Glutamatergic neuron (in vitro differentiated cells): ENCODE results near the gene NEK8. TPM values are rescaled to one million over a fixed set of nuclear protein-coding genes. Genes with fewer than 3 reads are reported as not detected.

Source experiments
- DNase-seq: peaks from one replicate; pipeline ENCODE4 v3.0.0; 2022
- H3K27ac Mint-ChIP-seq: one replicate; pipeline ENCODE4 v1.8.0; 2020; ENCODE audit warnings: mild to moderate bottlenecking, mixed read lengths, inconsistent platforms; ENCODE audit not compliant: unreplicated experiment
- H3K27me3 Mint-ChIP-seq: one replicate; pipeline ENCODE4 v1.8.0; 2020; ENCODE audit warnings: mild to moderate bottlenecking, moderate library complexity, mixed read lengths, inconsistent platforms; ENCODE audit not compliant: unreplicated experiment
- H3K36me3 Mint-ChIP-seq: one replicate; pipeline ENCODE4 v1.8.0; 2020; ENCODE audit warnings: mild to moderate bottlenecking, mixed read lengths, inconsistent platforms; ENCODE audit not compliant: unreplicated experiment
- H3K4me1 Mint-ChIP-seq: one replicate; pipeline ENCODE4 v1.8.0; 2020; ENCODE audit warnings: mild to moderate bottlenecking, low read depth, mixed read lengths, inconsistent platforms; ENCODE audit not compliant: unreplicated experiment
- H3K4me3 Mint-ChIP-seq: one replicate; pipeline ENCODE4 v1.8.0; 2020; ENCODE audit warnings: mild to moderate bottlenecking, mixed read lengths, inconsistent platforms; ENCODE audit not compliant: unreplicated experiment
- H3K9me3 Mint-ChIP-seq: one replicate; pipeline ENCODE4 v1.8.0; 2020; ENCODE audit warnings: mild to moderate bottlenecking, moderate library complexity, mixed read lengths, inconsistent platforms; ENCODE audit not compliant: unreplicated experiment
- CTCF ChIP-seq: fragments of 200-600 bp; sonication (generic); IDR thresholded peaks from one replicate; pipeline ENCODE4 v1.5.0; 2021; ENCODE audit not compliant: partially characterized antibody, unreplicated experiment
- total RNA-seq: library from RNA; stranded (reverse); fragmentation: NEBNext Ultra II Directional; extraction: Animal tissue kit (Norgen Biotek cat#: 25700); gene quantifications from one replicate; pipeline ENCODE4 v1.2.1, GENCODE V29; 2021; ENCODE audit not compliant: unreplicated experiment

NEK8 gene
- total RNA-seq, 1 donor from 2014 or later, result 5.9 TPM

GRCh38 chr17:28737316-28737715, 8.7 kb downstream of the NEK8 start:
- H3K4me3 Mint-ChIP-seq, result no peak overlapping the region

GRCh38 chr17:28737770-28738679, 9.4 kb downstream of the NEK8 start:
- Mint-ChIP-seq H3K9me3 (peaks cover 10% of the 10 kb centered on the region), H3K36me3 (peaks cover 4% of the 10 kb centered on the region), H3K27me3 (peaks cover 3% of the 10 kb centered on the region), H3K4me3 (no peak overlapping the region), H3K27ac (no peak overlapping the region), H3K4me1 (peaks cover 11% of the 10 kb centered on the region)
- TF ChIP-seq CTCF, result no peak
- no peak for DNase-seq

More at GRCh38 chr17:28737316-28737715, 8.7 kb downstream of the NEK8 start:
- H3K27me3 Mint-ChIP-seq, result peaks cover 2% of the 10 kb centered on the region
- H3K27ac Mint-ChIP-seq, result no peak overlapping the region
- TF ChIP-seq CTCF, result no peak
- H3K36me3 Mint-ChIP-seq, result peaks cover 4% of the 10 kb centered on the region
- peaks cover 7% of the 10 kb centered on the region for H3K9me3 Mint-ChIP-seq
- H3K4me1 Mint-ChIP-seq, result peaks cover 11% of the 10 kb centered on the region
- DNase-seq, result no peak

DNA sequence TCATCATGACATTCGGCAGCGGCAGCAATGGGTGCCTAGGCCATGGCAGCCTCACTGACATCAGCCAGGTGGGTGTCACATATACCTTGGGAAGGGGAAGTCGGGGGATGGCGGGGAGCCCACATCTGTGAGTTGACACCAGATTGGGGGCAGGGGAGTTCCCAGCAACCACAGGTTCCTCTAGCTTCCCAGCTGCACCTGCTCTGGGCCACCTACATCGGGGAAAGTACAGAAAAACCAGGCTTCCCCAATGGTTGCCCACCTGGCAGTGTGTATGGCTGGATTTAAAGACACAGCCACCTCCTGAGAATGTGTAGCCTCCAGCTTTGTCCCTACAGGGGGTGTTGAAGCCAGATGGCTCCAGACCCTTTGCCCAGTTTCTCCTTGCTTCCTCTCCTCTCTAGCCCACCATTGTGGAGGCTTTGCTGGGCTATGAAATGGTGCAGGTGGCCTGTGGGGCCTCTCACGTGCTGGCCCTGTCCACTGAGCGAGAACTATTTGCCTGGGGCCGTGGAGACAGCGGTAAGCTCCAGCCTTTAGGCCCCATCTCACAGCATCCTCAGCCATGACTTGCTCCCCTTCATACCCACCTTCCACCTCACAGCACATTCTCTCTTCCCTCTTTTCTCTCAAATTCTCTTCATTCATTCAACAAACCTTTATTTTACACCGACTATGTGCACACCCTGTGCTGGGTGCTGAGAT, 10.2 kb downstream of the NEK8 start:
- H3K27ac Mint-ChIP-seq, result peak overlapping the region; percentile 29
- peak overlapping the region; percentile 28 for H3K4me3 Mint-ChIP-seq
- peaks cover 11% of the 10 kb centered on the region for H3K4me1 Mint-ChIP-seq
- peaks cover 12% of the 10 kb centered on the region for H3K9me3 Mint-ChIP-seq
- peaks cover 4% of the 10 kb centered on the region for H3K36me3 Mint-ChIP-seq
- no peak for DNase-seq
- peaks cover 5% of the 10 kb centered on the region for H3K27me3 Mint-ChIP-seq
- no peak for TF ChIP-seq CTCF

GRCh38 chr17:28740406-28741357, 12.1 kb downstream of the NEK8 start:
- H3K9me3 Mint-ChIP-seq, result peaks cover 22% of the 10 kb centered on the region
- peaks cover 11% of the 10 kb centered on the region for H3K4me1 Mint-ChIP-seq
- DNase-seq, result no peak

More at GRCh38 chr17:28740406-28741357, 12.1 kb downstream of the NEK8 start:
- Mint-ChIP-seq H3K36me3 (peaks cover 4% of the 10 kb centered on the region), H3K27ac (no peak overlapping the region), H3K27me3 (peaks cover 14% of the 10 kb centered on the region), H3K4me3 (no peak overlapping the region)
- TF ChIP-seq CTCF, result no peak
